K562 (cell line): ENCODE results near the gene BRAT1.

Experiments
- ARID2 ChIP-seq: fragments of 450-650 bp; IDR thresholded peaks from 2 replicates; pipeline ENCODE4 v1.6.1; 2017; ENCODE audit warnings: antibody characterized with exemption, mild to moderate bottlenecking
- ASH1L ChIP-seq: fragments of 450-650 bp; IDR thresholded peaks from 2 replicates; pipeline ENCODE4 v1.6.1; 2018; ENCODE audit warnings: borderline replicate concordance, mild to moderate bottlenecking, low read depth; ENCODE audit not compliant: partially characterized antibody
- BDP1 ChIP-seq: IDR thresholded peaks from 3 replicates; pipeline ENCODE4 v1.6.1; 2011; ENCODE audit not compliant: insufficient read length, insufficient read depth
- CBX3 ChIP-seq, 2 experiments: IDR thresholded peaks; 1 replicate in 1 of 2; 2 replicates in 1 of 2; pipeline ENCODE4 v1.6.1; 2012; ENCODE audit warnings: inconsistent platforms in 2 of 2, low read length in 2 of 2, borderline replicate concordance in 1 of 2, control low read depth in 1 of 2
- EZH2 ChIP-seq: IDR thresholded peaks from 2 replicates; pipeline ENCODE4 v1.6.1; 2012; ENCODE audit warnings: low read depth, mild to moderate bottlenecking, inconsistent platforms, low read length, borderline replicate concordance
- HOMEZ ChIP-seq: fragments of 250-450 bp; sonication (Bioruptor Pico); IDR thresholded peaks from 2 replicates; pipeline ENCODE4 v1.4.0; 2020; ENCODE audit warnings: mild to moderate bottlenecking, moderate library complexity
- POLR2AphosphoS5 ChIP-seq: IDR thresholded peaks from 2 replicates; pipeline ENCODE4 v1.6.1; 2011; ENCODE audit warnings: mild to moderate bottlenecking, low read depth, low read length, moderate library complexity; ENCODE audit not compliant: control insufficient read depth, insufficient read depth
- PTTG1 ChIP-seq: fragments of 450-650 bp; IDR thresholded peaks from 2 replicates; pipeline ENCODE4 v1.6.1; 2016; ENCODE audit warnings: low read depth, mild to moderate bottlenecking, missing genetic modification characterization, missing compliant biosample characterization
- SP1 ChIP-seq: sonication (generic); formaldehyde crosslinking; IDR thresholded peaks from 2 replicates; pipeline ENCODE4 v1.8.1; 2022; ENCODE audit warnings: mild to moderate bottlenecking, missing genetic modification reagents
- TCF7L2 ChIP-seq: fragments of 150-350 bp; IDR thresholded peaks from 2 replicates; pipeline ENCODE4 v1.6.1; 2016; ENCODE audit warnings: low read depth, mild to moderate bottlenecking, low read length, moderate library complexity
- YY1 ChIP-seq, 3 experiments: IDR thresholded peaks; 2 replicates each; pipeline ENCODE4 v1.6.1; 2011; ENCODE audit warnings: low read length in 2 of 3, mild to moderate bottlenecking in 2 of 3, moderate library complexity in 2 of 3, borderline replicate concordance in 1 of 3, control low read depth in 1 of 3, low read depth in 1 of 3; ENCODE audit not compliant: insufficient read depth in 3 of 3, insufficient replicate concordance in 2 of 3, control insufficient read depth in 1 of 3, insufficient read length in 1 of 3; ENCODE audit errors: extremely low read depth in 1 of 3
- ZNF511 ChIP-seq: sonication (generic); formaldehyde crosslinking; IDR thresholded peaks from 2 replicates; pipeline ENCODE4 v1.8.0; 2022; ENCODE audit warnings: mild to moderate bottlenecking, missing genetic modification reagents
- TF ChIP-seq, protein P1 (sequence below): sonication (generic); formaldehyde crosslinking; IDR thresholded peaks from 2 replicates; pipeline ENCODE4 v1.8.1; 2023; ENCODE audit warnings: mild to moderate bottlenecking, missing genetic modification reagents
- TF ChIP-seq, protein P2 (sequence below), 3 experiments: IDR thresholded peaks in 2 of 3; conservative IDR thresholded peaks in 1 of 3; 2 replicates each; pipeline ENCODE4 v1.5.1; 2011 to 2012; ENCODE audit warnings: low read length in 3 of 3, mild to moderate bottlenecking in 3 of 3, control low read depth in 2 of 3, improper control_type of control experiment in 1 of 3, inconsistent platforms in 1 of 3, low read depth in 1 of 3, mixed read lengths in 1 of 3, moderate library complexity in 1 of 3; ENCODE audit not compliant: insufficient read depth in 2 of 3

GRCh38 chr7:2521341-2521745, 34.0 kb downstream of the BRAT1 start:
- TF ChIP-seq ZNF511 (no peak), ASH1L (no peak), CBX3 (IDR thresholded peaks at IDR 0.05; ENCODE audit: borderline replicate concordance in 1 of 2, low read length in 2 of 2) (no peak), EZH2 (no peak), PTTG1 (tag) (no peak), HOMEZ (no peak), YY1 (IDR thresholded peaks at IDR 0.05; ENCODE audit: borderline replicate concordance in 1 of 3, control insufficient read depth in 1 of 3, extremely low read depth in 1 of 3, insufficient read depth in 3 of 3, insufficient read length in 1 of 3, insufficient replicate concordance in 2 of 3, low read depth in 1 of 3, low read length in 2 of 3) (no peak), SP1 (CRISPR knock-in tag) (no peak), POLR2AphosphoS5 (no peak), BDP1 (no peak), ARID2 (no peak), TCF7L2 (no peak)
- TF ChIP-seq, protein P1, sequence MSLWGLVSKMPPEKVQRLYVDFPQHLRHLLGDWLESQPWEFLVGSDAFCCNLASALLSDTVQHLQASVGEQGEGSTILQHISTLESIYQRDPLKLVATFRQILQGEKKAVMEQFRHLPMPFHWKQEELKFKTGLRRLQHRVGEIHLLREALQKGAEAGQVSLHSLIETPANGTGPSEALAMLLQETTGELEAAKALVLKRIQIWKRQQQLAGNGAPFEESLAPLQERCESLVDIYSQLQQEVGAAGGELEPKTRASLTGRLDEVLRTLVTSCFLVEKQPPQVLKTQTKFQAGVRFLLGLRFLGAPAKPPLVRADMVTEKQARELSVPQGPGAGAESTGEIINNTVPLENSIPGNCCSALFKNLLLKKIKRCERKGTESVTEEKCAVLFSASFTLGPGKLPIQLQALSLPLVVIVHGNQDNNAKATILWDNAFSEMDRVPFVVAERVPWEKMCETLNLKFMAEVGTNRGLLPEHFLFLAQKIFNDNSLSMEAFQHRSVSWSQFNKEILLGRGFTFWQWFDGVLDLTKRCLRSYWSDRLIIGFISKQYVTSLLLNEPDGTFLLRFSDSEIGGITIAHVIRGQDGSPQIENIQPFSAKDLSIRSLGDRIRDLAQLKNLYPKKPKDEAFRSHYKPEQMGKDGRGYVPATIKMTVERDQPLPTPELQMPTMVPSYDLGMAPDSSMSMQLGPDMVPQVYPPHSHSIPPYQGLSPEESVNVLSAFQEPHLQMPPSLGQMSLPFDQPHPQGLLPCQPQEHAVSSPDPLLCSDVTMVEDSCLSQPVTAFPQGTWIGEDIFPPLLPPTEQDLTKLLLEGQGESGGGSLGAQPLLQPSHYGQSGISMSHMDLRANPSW (CRISPR knock-in tag), result no peak
- TF ChIP-seq, protein P2, sequence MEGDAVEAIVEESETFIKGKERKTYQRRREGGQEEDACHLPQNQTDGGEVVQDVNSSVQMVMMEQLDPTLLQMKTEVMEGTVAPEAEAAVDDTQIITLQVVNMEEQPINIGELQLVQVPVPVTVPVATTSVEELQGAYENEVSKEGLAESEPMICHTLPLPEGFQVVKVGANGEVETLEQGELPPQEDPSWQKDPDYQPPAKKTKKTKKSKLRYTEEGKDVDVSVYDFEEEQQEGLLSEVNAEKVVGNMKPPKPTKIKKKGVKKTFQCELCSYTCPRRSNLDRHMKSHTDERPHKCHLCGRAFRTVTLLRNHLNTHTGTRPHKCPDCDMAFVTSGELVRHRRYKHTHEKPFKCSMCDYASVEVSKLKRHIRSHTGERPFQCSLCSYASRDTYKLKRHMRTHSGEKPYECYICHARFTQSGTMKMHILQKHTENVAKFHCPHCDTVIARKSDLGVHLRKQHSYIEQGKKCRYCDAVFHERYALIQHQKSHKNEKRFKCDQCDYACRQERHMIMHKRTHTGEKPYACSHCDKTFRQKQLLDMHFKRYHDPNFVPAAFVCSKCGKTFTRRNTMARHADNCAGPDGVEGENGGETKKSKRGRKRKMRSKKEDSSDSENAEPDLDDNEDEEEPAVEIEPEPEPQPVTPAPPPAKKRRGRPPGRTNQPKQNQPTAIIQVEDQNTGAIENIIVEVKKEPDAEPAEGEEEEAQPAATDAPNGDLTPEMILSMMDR (IDR thresholded peaks at IDR 0.05 in 2 of 3, conservative IDR thresholded peaks at IDR 0.05 in 1 of 3; ENCODE audit: insufficient read depth in 2 of 3, low read depth in 1 of 3, low read length in 3 of 3), result no peak
